Stimulated activated CD8-positive, alpha-beta memory T cell treated with anti-CD3 and anti-CD28 coated beads, Interleukin-2, amount 100 ng/mL, for 1 hour (primary cell): ENCODE data around the gene CTNNA3.
"Not testable (repeated sequence)": the region's sequence is repeated elsewhere in the genome, so short reads cannot be mapped to it uniquely, and the experiment has no call there.

ENCODE experiments used
- DNase-seq, 2 donors: peaks; one replicate each; pipeline ENCODE4 v3.0.0-alpha.2; 2020; ENCODE audit warnings: low read depth in 2 of 2

CTNNA3 gene

DNA sequence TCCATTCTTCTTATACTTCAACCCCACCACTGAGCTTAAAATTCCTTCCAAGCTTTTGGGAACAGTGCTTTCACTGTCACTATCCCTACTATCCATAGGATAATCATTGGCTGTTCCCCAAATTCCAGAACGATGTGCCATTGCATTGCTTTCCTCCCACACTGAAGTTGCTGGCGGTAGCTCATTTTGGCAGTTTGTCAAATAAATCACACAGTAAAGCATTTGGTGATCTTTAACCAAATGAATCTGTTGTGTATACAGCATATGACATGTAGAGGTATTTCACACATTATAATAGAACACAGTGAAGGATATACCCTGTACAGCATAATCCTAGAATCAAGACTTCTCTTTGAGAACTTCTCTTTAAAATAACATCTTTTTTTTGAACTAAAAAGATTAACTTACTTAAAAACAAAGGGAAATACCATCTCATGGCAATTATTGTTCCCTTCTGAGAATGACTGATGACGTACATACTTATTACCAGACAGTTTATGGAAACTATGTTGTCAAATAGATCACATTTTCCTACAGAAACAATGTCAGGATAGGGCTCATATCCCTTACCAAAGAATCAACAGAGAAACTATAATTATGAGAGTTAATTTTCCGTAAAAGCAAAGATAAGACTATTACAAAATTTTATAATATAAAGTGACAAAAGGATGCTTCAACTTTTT, 93.6 kb downstream of the CTNNA3 start:
- DNase-seq = no peak

GRCh38 chr10:67599597-67599996, 96.4 kb downstream of the CTNNA3 start:
- no peak for DNase-seq

DNA sequence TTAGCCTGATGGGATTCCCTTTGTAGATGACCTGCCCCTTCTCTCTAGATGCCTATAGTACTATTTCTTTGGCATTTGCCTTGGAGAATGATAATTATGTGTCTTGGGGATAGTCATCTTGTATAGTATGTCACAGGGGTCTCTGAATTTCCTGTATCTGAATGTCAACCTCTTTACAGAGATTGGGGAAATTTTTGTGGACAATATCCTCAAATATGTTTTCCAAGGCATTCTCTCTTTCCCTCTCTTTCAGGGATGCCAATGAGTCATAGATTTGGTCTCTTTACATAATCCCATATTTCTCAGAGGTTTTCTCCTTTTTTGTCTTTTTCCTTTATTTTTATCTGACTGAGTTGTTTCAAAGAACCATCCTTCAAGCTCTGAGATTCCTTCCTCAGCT, 99.4 kb downstream of the CTNNA3 start:
- DNase-seq = no peak

GRCh38 chr10:67587771-67588170, 108.2 kb downstream of the CTNNA3 start:
- no peak for DNase-seq

GRCh38 chr10:67575532-67575931, 120.5 kb downstream of the CTNNA3 start:
- DNase-seq = no peak

- no peak for DNase-seq
These were observed 122.5 kb downstream of the CTNNA3 start for GRCh38 chr10:67573484-67573883.

DNA sequence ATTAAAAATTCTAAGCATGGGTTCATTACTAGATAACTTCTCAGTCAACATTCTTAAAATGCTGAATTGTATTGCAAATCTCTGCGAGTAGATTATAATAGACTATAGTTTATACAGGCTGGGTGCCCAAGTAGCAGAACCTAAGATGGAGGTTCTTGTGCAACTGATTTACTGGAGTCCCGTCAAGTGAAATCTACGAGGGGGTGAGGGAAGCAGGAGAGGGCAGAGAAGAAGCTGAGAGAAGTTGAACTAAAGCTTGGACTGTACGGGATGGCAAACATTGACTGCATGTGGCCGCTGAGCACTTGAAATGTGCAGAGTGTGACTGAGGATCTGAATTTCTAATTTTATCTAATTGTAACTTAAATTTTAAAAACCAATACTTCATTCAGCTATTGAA, 124.5 kb downstream of the CTNNA3 start:
- DNase-seq = no peak

- DNase-seq = not testable (repeated sequence)
These were observed 137.7 kb downstream of the CTNNA3 start for GRCh38 chr10:67558311-67558710.

DNA sequence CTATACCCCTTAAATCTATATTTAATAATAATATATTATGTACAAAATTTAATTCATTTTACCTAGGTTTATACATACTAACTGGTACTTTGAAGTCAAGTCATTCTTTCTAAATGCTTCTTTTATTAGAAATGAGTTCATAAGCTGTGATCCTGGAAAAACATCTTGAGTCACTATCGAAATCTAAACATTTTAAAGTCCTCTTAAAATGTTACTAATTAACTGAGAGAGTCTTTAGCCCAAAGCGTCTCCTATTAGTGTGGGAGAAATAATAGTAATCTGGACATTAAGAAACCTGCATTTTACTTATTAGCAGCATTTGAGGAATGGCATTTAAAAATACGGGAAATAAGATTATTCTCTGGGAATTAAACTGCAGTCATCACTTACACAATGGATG, 142.7 kb downstream of the CTNNA3 start:
- no peak for DNase-seq

GRCh38 chr10:67550838-67551402, 145.1 kb downstream of the CTNNA3 start:
- DNase-seq = no peak

DNA sequence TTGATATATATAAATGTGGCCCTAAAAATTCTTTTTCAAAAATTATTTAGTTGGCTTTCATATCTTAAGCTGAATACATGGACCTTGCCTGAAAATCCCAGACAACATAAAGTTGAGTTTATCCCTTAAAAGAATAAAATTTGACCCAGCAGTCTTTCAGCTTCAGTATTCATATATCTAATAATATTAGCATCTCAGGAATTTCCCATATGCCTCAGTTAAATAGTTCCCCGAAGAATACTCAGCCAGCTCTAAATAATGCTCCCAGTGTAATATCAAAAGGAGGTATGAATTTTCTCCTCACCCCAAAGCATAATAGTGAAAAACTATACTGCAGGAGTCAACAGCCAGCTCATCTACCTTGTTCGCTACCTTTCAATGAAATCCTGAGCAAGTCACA, 145.9 kb downstream of the CTNNA3 start:
- DNase-seq = no peak

GRCh38 chr10:67549390-67549789, 146.6 kb downstream of the CTNNA3 start:
- DNase-seq = no peak

- no peak for DNase-seq
These were observed 154.6 kb downstream of the CTNNA3 start for GRCh38 chr10:67541411-67541810.

GRCh38 chr10:67539312-67539711, 156.7 kb downstream of the CTNNA3 start:
- DNase-seq = no peak

DNA sequence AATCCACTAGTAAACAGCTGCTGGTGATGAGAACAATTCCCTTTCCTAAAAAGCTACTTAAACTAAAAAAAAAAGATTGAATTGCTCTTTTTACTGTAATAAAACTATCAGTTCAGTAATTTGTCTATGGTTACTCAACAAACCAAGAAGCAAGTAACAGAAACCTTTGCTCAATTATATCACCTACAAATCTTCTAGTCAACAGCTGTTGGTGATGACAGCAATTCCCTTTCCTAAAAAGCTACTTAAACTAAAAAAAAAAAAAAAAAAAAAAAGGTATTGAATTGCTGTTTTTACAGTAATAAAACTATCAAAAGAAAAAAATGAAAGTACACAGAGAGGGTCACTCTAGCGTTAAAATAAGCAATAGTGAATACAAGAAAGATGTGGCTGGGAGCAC, 158.1 kb downstream of the CTNNA3 start:
- DNase-seq = no peak

GRCh38 chr10:67533376-67533775, 162.6 kb downstream of the CTNNA3 start:
- DNase-seq = no peak

DNA sequence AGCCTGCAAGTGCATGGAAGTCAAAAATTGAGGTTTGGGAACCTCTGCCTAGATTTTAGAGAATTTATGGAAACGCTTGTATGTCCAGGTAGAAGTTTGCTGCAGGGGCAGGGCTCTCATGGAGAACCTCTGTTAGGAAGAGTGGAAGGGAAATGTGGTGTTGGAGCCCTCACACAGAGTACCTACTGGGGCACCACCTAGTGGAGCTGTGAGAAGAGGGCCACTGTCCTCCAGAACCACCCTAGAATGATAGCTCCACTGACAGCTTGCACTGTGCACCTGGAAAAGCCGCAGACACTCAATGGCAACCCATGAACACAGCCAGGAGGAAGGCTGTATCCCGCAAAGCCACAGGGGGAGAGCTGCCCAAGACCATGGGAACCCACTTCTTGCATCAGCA, 165.0 kb downstream of the CTNNA3 start:
- not testable (repeated sequence) for DNase-seq

DNA sequence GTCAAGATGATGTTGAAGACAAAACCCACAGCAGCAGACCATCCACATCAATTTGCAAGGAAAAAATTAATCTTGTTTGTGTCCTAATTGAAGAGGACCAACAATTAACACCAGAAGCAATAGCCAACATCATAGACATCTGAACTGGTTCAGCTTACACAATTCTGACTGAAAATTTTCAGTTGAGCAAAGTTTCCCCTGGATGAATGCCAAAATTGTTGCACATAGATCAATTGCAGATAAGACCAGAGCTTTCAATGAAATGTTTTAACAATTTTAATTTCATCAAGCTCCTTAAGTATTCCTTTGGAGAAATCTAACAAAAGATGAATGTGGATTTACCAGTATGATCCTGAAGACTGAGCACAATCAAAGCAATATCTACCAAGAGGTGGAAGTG, 168.6 kb downstream of the CTNNA3 start:
- DNase-seq = no peak

GRCh38 chr10:67521546-67521945, 174.4 kb downstream of the CTNNA3 start:
- DNase-seq = no peak

DNA sequence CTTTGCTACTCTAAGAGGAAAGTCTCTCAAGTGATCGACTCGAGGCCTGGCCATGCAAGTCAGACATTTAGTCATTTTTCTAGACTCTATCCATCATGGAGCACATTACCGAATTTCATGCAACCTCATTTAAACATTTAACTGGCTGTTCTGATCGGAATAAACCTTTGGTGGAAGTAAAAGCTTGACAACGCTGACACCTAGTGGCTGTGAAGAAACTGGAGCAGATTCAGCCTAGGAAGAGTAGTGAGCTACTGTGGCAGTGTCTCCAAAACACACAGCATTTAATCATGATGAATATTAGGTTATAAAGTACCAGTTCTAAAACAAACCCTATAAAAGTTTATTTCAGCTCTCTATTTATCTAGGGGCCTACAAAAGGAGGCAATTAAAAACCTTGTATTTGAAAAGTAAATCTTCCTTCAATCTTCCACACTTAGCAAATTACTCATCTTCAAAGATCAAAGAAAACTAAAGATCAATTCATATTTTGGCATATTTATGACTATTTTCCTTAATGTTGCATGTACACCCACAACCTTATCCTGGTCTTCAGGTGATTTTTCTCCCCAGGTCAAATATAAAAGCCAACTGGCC, 175.0 kb downstream of the CTNNA3 start:
- no peak for DNase-seq

DNA sequence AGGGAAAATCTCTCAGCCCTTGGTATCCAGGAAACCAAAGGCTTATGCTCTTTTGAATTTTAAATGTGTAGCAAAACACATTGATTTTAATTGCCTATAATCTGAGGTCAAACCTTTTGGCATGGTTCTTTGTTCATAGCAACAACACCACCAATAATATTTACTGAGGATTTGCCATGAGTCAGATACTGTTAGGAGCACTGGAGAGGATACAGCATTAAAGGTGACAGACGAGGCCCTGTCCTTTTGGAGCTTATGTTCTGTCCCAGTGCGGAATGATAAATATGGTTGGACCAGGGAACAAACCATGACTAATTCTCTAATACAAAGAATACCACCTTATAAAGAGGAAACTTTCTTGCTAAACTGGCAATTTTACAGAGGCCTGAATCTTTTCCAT, 176.6 kb downstream of the CTNNA3 start:
- no peak for DNase-seq

DNA sequence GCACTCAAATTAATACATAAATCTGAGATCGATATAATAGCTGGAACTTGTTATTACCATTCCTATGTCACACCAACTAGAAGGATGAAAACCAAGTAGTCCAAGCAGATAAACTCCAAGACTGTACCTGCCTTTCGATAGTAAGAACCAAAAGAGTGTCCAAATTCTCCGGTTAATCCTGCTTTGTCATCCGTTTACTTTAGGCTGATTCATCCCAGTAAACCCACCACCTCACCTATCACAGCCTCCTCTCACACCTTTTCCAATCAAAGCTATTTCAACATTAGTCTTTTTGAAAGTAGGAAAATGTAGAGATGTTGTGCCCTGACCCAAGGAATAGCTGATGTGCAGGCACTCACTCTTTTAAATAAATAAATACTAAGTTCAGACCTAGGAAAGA, 177.2 kb downstream of the CTNNA3 start:
- DNase-seq = no peak

DNA sequence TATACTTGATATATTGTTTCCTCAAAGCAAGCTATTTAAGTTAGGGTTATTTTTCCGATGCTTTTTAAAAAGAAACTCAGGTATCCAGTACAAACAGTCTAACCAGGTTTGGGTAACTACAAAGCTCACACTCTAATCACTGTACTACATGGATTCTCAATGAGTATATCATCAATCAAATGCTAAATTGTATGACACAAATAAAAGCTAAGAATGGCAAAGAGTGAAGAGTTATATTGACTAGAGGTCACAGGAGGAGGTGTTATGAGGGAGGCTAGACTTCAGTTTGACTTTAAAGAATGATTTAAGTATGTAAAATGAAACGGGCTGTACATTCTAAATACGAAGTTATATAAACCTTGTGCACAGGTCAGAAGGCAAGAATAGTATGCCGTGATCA, 178.0 kb downstream of the CTNNA3 start:
- no peak for DNase-seq

DNA sequence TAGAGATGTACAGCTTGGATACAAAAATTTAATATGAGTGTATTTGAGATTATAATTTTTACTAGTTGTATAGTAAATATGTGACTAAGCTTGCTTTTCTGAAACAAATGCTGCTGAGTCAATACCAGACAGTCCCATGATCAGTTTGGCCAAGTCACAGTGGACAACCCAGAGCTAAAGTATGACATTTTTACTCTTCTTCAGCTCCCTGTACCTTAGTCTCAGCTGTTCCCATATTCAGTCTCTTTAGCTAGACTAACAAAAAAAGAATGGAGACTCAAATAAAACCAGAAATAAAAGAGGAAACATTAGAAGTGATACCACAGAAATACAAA, 189.3 kb downstream of the CTNNA3 start:
- DNase-seq = no peak
